ENCODE results near the gene ZNF821. TPM values are rescaled to one million over a fixed set of nuclear protein-coding genes. Genes with fewer than 3 reads are reported as not detected.
"Not testable (repeated sequence)": the region's sequence is repeated elsewhere in the genome, so short reads cannot be mapped to it uniquely, and the experiment has no call there.

ZNF821 gene
- polyA plus RNA-seq, 1 donor, result 11.2 TPM

DNA sequence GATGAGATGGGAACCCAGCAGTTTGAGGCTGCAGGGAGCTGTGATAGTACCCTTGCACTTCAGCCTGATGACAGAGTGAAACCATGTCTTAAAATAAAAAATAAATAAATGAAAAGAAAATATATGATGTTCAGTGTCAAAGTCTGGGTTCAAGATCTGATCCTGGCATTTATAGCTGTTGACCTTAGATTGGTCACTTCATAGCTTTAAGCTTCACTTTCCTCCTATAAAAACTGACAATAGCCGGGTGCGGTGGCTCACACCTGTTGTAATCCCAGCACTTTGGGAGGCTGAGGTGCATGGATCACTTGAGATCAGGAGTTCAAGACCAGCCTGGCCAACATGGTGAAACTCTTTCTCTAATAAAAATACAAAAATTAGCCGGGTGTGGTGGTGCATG is 5.2 kb upstream of the ZNF821 start:
- no peak overlapping the region for H3K27ac ChIP-seq (ENCODE audit: low read length)
- H3K36me3 ChIP-seq (ENCODE audit: control insufficient read depth, insufficient read depth, low read length), result no peaks in the 10 kb centered on the region
- H3K9me3 ChIP-seq (ENCODE audit: control insufficient read depth, low read depth, low read length), result no peaks in the 10 kb centered on the region
- DNase-seq, result no peak
- WGBS (ENCODE audit: insufficient coverage, low lambda C conversion rate), result no CpG with 5 or more reads among the region's 3 CpGs
- peaks cover 6% of the 10 kb centered on the region for H3K4me1 ChIP-seq (ENCODE audit: control insufficient read depth, insufficient read depth, low read length)
- H3K27me3 ChIP-seq (ENCODE audit: control insufficient read depth, insufficient read depth, low read length), result no peaks in the 10 kb centered on the region
- H3K4me3 ChIP-seq (ENCODE audit: low read length), result no peak overlapping the region

GRCh38 chr16:71885261-71885650 is 1.3 kb upstream of the ZNF821 start:
- DNase-seq, result no peak
- Histone ChIP-seq H3K27me3 (ENCODE audit: control insufficient read depth, insufficient read depth, low read length) (no peaks in the 10 kb centered on the region), H3K27ac (ENCODE audit: low read length) (no peak overlapping the region), H3K4me1 (ENCODE audit: control insufficient read depth, insufficient read depth, low read length) (no peaks in the 10 kb centered on the region), H3K4me3 (ENCODE audit: low read length) (no peak overlapping the region), H3K9me3 (ENCODE audit: control insufficient read depth, low read depth, low read length) (no peaks in the 10 kb centered on the region), H3K36me3 (ENCODE audit: control insufficient read depth, insufficient read depth, low read length) (peaks cover 6% of the 10 kb centered on the region)
- WGBS (ENCODE audit: insufficient coverage, low lambda C conversion rate), result 17% methylated on average over 1 of the region's 4 CpGs

DNA sequence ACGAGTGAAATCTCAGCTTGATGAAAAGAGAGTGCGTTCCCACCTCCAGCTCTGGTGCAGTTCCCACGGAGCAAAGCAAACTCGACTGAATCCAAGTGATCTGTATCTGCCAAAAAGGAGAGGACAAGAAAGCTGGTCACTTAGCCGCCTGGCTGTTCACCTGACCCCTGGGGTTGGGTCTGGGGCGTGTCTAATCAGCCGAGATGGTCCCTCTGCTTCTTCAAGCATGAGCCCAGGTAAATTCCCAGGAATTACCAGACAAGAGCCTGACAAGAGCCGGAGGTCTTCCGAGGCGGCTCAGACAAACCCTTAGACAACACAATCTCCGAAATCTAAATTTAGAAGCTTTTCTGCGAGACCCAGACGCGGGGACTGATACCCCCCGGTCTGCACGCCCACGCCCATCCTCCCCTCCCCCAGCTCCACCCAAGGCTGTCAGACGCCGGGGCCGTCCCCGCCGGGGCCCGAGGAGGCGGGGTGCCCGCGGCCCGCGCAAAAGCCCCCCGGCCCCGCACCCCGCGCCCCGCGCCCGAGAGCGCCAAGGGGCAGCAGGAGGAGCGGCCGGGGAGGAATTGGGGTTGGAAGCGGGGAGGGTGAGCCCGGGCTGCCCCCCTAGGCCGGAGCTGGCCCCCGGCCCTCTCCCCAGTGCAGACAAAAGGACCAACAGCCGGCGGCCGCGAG is 674 bp downstream of the ZNF821 start:
- H3K27me3 ChIP-seq (ENCODE audit: control insufficient read depth, insufficient read depth, low read length), result no peaks in the 10 kb centered on the region
- peaks cover 17% of the 10 kb centered on the region for H3K36me3 ChIP-seq (ENCODE audit: control insufficient read depth, insufficient read depth, low read length)
- H3K9me3 ChIP-seq (ENCODE audit: control insufficient read depth, low read depth, low read length), result no peaks in the 10 kb centered on the region
- peak overlapping the region; percentile 95 for H3K4me3 ChIP-seq (ENCODE audit: low read length)
- peak; percentile 27 to 58 for DNase-seq
- WGBS (ENCODE audit: insufficient coverage, low lambda C conversion rate), result no CpG with 5 or more reads among the region's 46 CpGs
- H3K27ac ChIP-seq (ENCODE audit: low read length), result peak overlapping the region; percentile 86
- H3K4me1 ChIP-seq (ENCODE audit: control insufficient read depth, insufficient read depth, low read length), result no peaks in the 10 kb centered on the region

DNA sequence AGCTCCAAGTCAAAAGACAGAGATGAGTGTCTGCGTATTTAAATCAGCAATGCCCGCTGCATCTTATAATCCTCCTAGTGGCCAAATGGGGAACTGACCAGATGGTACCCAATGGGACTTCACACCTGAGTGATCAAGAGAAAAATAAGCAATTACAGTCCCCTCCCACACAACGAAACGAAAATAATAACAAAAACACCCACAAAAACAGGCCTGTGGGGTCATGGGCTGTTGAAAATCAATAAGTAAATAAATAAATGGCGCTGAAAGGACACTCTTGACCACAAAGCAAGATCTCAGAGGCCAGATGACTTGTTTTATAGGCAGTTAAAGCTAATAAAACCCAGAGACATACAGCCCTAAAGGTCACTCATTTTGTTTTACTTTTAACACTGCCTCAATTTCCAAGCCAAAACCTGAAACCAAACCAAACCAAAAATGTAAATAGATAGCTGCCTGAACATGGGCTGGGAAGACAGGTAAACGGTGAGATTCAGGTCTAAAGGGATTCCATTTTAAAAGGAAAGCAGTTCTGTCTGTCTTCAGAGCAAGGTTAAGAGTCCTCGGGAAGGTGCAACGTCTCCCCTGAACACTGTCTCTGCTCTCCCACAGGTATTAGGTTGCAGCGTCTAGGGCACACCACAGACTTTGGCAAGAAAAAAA is 1.3 kb downstream of the ZNF821 start:
- H3K27ac ChIP-seq (ENCODE audit: low read length), result peak overlapping the region; percentile 86
- no CpG with 5 or more reads among the region's 9 CpGs for WGBS (ENCODE audit: insufficient coverage, low lambda C conversion rate)
- H3K4me3 ChIP-seq (ENCODE audit: low read length), result peak overlapping the region; percentile 95
- peaks cover 20% of the 10 kb centered on the region for H3K36me3 ChIP-seq (ENCODE audit: control insufficient read depth, insufficient read depth, low read length)
- H3K9me3 ChIP-seq (ENCODE audit: control insufficient read depth, low read depth, low read length), result no peaks in the 10 kb centered on the region
- no peaks in the 10 kb centered on the region for H3K27me3 ChIP-seq (ENCODE audit: control insufficient read depth, insufficient read depth, low read length)
- DNase-seq, result peak; percentile 58 to 75
- no peaks in the 10 kb centered on the region for H3K4me1 ChIP-seq (ENCODE audit: control insufficient read depth, insufficient read depth, low read length)

DNA sequence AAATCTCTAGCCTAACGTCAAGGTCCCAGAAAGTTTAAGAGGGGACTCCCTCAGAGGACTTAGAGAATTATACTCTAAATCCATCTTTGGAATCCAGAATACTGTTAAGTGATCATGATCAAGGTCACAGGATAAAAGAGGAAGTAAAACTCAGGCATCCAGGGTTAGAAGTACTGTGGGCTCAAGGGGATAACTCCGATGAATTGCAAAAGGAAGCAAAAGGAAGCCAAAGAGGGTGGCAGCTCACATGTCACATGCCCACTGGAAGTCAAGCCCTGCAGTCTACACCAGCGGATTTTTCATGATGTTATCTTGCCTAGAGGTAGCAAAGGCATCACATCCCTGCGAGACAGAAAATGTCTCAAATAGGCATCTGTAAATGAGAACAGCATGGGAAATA is 3.8 kb downstream of the ZNF821 start:
- WGBS (ENCODE audit: insufficient coverage, low lambda C conversion rate), result 100% methylated on average over 2 of the region's 4 CpGs
- Histone ChIP-seq H3K4me3 (ENCODE audit: low read length) (no peak overlapping the region), H3K36me3 (ENCODE audit: control insufficient read depth, insufficient read depth, low read length) (peaks cover 37% of the 10 kb centered on the region), H3K27ac (ENCODE audit: low read length) (no peak overlapping the region), H3K27me3 (ENCODE audit: control insufficient read depth, insufficient read depth, low read length) (no peaks in the 10 kb centered on the region), H3K9me3 (ENCODE audit: control insufficient read depth, low read depth, low read length) (no peaks in the 10 kb centered on the region), H3K4me1 (ENCODE audit: control insufficient read depth, insufficient read depth, low read length) (no peaks in the 10 kb centered on the region)
- no peak for DNase-seq

GRCh38 chr16:71878911-71879310 is 5.1 kb downstream of the ZNF821 start:
- Histone ChIP-seq H3K9me3 (ENCODE audit: control insufficient read depth, low read depth, low read length) (no peaks in the 10 kb centered on the region), H3K4me3 (ENCODE audit: low read length) (no peak overlapping the region), H3K27me3 (ENCODE audit: control insufficient read depth, insufficient read depth, low read length) (no peaks in the 10 kb centered on the region), H3K36me3 (ENCODE audit: control insufficient read depth, insufficient read depth, low read length) (peaks cover 43% of the 10 kb centered on the region), H3K27ac (ENCODE audit: low read length) (no peak overlapping the region), H3K4me1 (ENCODE audit: control insufficient read depth, insufficient read depth, low read length) (no peaks in the 10 kb centered on the region)
- DNase-seq, result no peak
- 50% methylated on average over 3 of the region's 4 CpGs for WGBS (ENCODE audit: insufficient coverage, low lambda C conversion rate)

GRCh38 chr16:71873199-71873598 is 10.8 kb downstream of the ZNF821 start:
- Histone ChIP-seq H3K4me1 (ENCODE audit: control insufficient read depth, insufficient read depth, low read length) (no peaks in the 10 kb centered on the region), H3K9me3 (ENCODE audit: control insufficient read depth, low read depth, low read length) (no peaks in the 10 kb centered on the region), H3K27me3 (ENCODE audit: control insufficient read depth, insufficient read depth, low read length) (no peaks in the 10 kb centered on the region), H3K4me3 (ENCODE audit: low read length) (no peak overlapping the region), H3K36me3 (ENCODE audit: control insufficient read depth, insufficient read depth, low read length) (peaks cover 35% of the 10 kb centered on the region), H3K27ac (ENCODE audit: low read length) (no peak overlapping the region)
- WGBS (ENCODE audit: insufficient coverage, low lambda C conversion rate), result 100% methylated on average over 2 of the region's 4 CpGs
- DNase-seq, result no peak

- 100% methylated on average over 1 of the region's 2 CpGs for WGBS (ENCODE audit: insufficient coverage, low lambda C conversion rate)
- Histone ChIP-seq H3K36me3 (ENCODE audit: control insufficient read depth, insufficient read depth, low read length) (peaks cover 36% of the 10 kb centered on the region), H3K27me3 (ENCODE audit: control insufficient read depth, insufficient read depth, low read length) (no peaks in the 10 kb centered on the region)
Measured at GRCh38 chr16:71870818-71871217, 13.2 kb downstream of the ZNF821 start.

DNA sequence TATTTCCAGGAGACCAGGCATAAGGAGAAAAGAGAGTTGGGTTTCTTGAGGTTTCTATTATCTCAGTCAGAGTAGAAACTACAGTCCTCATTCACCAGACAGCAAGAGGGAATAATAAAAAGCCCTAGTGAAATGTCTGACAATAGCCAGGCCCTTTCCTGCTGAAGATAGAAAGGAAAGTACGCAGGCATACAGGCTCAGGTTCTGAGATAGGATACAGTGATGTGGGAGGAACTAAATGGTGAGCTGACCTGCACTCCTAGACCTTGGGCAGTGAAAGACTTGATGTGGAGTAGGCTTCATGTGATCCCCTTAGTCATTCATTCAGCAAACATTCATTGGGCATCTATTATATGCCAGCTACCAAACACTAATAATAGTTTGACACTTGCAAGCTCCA is 14.9 kb downstream of the ZNF821 start:
- Histone ChIP-seq H3K4me1 (ENCODE audit: control insufficient read depth, insufficient read depth, low read length) (no peaks in the 10 kb centered on the region), H3K36me3 (ENCODE audit: control insufficient read depth, insufficient read depth, low read length) (peaks cover 44% of the 10 kb centered on the region), H3K4me3 (ENCODE audit: low read length) (no peak overlapping the region), H3K27ac (ENCODE audit: low read length) (no peak overlapping the region), H3K27me3 (ENCODE audit: control insufficient read depth, insufficient read depth, low read length) (no peaks in the 10 kb centered on the region), H3K9me3 (ENCODE audit: control insufficient read depth, low read depth, low read length) (no peaks in the 10 kb centered on the region)
- no peak for DNase-seq
- WGBS (ENCODE audit: insufficient coverage, low lambda C conversion rate), result no CpG with 5 or more reads among the region's 1 CpG

More at GRCh38 chr16:71870818-71871217, 13.2 kb downstream of the ZNF821 start:
- no peak overlapping the region for H3K27ac ChIP-seq (ENCODE audit: low read length)
- DNase-seq, result no peak
- no peak overlapping the region for H3K4me3 ChIP-seq (ENCODE audit: low read length)
- no peaks in the 10 kb centered on the region for H3K4me1 ChIP-seq (ENCODE audit: control insufficient read depth, insufficient read depth, low read length)
- H3K9me3 ChIP-seq (ENCODE audit: control insufficient read depth, low read depth, low read length), result no peaks in the 10 kb centered on the region

DNA sequence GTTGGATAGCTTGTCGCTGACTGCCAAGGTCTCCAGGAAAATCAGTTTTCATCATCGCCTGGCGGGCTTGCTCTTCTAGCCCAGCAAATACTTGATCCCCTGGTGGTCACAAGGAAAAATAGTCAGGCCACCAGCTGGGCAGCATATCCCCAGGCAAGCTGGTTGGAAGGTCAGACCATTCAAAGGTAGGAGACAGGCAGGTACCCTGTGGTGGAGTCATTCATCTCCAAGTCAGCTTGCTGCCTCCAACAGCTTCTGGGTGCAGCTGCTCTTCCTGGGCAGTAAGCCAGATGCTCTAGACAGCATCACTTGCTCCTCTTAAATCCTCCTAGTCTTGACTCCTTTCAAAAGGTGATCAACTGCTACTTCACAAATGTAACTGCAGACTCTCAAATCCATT is 16.0 kb downstream of the ZNF821 start:
- no peaks in the 10 kb centered on the region for H3K27me3 ChIP-seq (ENCODE audit: control insufficient read depth, insufficient read depth, low read length)
- H3K9me3 ChIP-seq (ENCODE audit: control insufficient read depth, low read depth, low read length), result no peaks in the 10 kb centered on the region
- DNase-seq, result no peak
- WGBS (ENCODE audit: insufficient coverage, low lambda C conversion rate), result no CpG with 5 or more reads among the region's 3 CpGs
- no peaks in the 10 kb centered on the region for H3K4me1 ChIP-seq (ENCODE audit: control insufficient read depth, insufficient read depth, low read length)
- no peak overlapping the region for H3K27ac ChIP-seq (ENCODE audit: low read length)
- no peak overlapping the region for H3K4me3 ChIP-seq (ENCODE audit: low read length)
- peaks cover 53% of the 10 kb centered on the region for H3K36me3 ChIP-seq (ENCODE audit: control insufficient read depth, insufficient read depth, low read length)

DNA sequence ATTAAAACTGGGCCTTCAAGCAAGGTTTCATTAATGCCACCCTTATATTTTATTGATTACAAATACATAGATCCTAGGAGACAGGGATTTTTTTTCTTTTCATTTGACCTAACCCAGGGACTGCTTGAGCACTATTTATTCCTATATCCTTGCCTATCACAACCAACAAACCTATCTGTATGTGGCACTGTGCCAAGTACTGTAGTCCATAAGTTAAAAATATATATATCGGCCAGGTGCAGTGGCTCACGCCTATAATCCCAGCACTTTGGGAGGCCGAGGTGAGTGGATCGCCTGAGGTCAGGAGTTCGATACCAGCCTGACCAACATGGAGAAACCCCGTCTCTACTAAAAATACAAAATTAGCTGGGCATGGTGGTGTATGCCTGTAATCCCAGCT is 16.8 kb downstream of the ZNF821 start:
- not testable (repeated sequence) for H3K4me1 ChIP-seq (ENCODE audit: control insufficient read depth, insufficient read depth, low read length); H3K27me3 ChIP-seq (ENCODE audit: control insufficient read depth, insufficient read depth, low read length); H3K27ac ChIP-seq (ENCODE audit: low read length); DNase-seq; H3K4me3 ChIP-seq (ENCODE audit: low read length); H3K9me3 ChIP-seq (ENCODE audit: control insufficient read depth, low read depth, low read length)
- peaks cover 59% of the 10 kb centered on the region for H3K36me3 ChIP-seq (ENCODE audit: control insufficient read depth, insufficient read depth, low read length)
- no CpG with 5 or more reads among the region's 6 CpGs for WGBS (ENCODE audit: insufficient coverage, low lambda C conversion rate)

All from large intestine (tissue), 3 donors.